NCI-H128 (cell line): ENCODE results near the gene ZNF792.
"Not testable (repeated sequence)": the region's sequence is repeated elsewhere in the genome, so short reads cannot be mapped to it uniquely, and the experiment has no call there.

Experiments
- DNase-seq: peaks from one replicate; lab custom pipeline; 2025; ENCODE audit not compliant: unreplicated experiment; lab: John Stamatoyannopoulos, UW

Gene ZNF792

DNA sequence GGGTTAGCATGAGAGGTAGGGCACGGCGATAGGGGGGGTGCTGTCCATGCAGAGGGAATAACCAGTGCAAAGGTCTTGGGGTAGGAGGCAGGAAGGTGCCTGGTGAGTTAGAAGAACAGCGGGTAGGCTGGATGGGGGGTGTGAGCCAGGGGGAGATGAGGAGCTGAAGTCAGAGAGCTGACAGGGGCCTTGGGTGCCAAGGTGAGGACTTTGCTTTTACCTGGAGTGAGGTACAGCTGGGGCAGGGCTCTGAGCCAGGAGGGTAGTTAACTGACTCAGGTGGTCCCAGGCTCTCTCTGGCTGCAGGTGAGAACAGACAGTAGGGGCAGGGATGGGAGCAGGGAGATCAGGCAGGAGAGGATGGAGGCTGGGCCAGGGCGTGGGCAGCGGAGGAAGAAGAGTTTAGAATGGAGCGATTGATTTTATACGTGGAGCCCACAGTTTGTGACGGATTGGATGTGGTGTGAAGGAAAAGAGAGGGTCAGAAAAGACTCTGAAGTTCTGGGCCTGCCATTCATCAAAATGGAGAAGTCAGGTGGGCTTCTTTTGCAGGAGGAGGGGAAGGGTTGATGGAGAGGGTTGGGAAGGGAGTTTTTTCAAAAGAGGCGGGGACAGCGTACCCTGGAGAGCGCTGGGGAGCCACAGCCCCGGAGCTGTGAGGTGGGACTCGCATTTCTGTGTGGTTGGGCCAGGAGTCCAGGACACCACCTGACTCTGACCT lies 34.9 kb upstream of the ZNF792 start:
- no peak for DNase-seq

DNA sequence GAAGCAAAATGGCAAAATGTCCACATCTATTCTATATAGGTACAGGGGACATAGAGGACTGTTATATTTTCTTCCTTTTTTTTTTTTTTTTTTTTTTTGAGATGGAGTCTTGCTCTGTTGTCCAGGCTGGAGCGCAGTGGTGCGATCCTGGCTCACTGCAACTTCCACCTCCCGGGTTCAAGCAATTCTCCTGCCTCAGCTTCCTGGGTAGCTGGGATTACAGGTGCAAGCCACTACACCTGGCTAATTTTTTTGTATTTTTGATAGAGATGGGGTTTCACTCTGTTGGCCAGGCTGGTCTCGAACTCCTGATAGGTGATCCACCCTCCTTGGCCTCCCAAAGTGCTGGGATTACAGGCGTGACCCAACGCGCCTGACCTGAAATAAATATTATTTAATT lies 34.2 kb upstream of the ZNF792 start:
- DNase-seq = not testable (repeated sequence)

DNA sequence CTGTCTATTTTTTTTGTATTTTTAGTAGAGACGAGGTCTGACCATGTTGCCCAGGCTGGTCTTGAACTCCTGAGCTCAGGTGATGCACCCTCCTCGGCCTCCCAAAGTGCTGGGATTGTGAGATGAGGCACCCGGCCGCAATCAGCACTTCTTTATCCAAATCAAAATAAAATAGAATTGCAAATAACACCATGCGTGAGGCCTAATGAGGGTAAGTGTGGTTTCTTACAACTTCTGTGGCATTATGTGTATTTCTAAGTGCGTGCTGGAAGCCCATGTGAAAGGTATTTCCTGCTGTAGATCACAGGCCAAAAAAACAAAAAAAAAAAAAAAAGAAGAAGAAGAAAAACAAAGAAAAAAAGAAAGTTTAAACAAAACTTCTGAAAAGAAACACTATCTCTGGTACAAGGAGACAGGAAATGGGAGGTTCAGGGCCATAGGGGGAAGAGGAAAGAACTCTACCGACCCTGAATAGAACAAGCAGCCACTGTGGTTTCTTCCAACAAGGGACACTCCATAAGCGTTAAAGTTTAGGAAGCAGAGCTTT lies 33.1 kb upstream of the ZNF792 start:
- DNase-seq = no peak

DNA sequence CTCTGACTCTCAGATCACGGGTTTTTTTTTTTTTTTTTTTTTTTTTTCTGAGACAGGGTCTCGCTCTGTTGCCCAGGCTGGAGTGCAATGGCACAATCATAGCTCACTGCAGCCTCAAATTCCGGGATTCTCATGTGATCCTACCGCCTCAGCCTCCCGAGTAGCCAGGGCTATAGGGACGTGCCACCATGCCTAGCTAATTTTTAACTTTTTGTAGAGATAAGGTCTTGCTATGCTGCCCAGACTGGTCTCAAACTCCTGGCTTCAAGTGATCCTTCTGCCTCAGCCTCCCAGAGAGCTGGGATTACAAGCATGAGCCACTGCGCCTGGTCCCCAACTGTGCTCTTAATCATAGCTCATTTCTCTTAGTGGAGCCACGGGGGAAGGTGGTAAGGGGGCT lies 31.5 kb upstream of the ZNF792 start:
- no peak for DNase-seq

GRCh38 chr19:34994643-34995541 lies 30.9 kb upstream of the ZNF792 start:
- DNase-seq = no peak

GRCh38 chr19:34994286-34994642 lies 30.2 kb upstream of the ZNF792 start:
- no peak for DNase-seq

GRCh38 chr19:34992582-34992981 lies 28.6 kb upstream of the ZNF792 start:
- not testable (repeated sequence) for DNase-seq

- no peak for DNase-seq
Measured at GRCh38 chr19:34991542-34992333, 27.7 kb upstream of the ZNF792 start.

GRCh38 chr19:34990578-34991192 lies 26.7 kb upstream of the ZNF792 start:
- DNase-seq = no peak

GRCh38 chr19:34989298-34989697 lies 25.3 kb upstream of the ZNF792 start:
- no peak for DNase-seq

DNA sequence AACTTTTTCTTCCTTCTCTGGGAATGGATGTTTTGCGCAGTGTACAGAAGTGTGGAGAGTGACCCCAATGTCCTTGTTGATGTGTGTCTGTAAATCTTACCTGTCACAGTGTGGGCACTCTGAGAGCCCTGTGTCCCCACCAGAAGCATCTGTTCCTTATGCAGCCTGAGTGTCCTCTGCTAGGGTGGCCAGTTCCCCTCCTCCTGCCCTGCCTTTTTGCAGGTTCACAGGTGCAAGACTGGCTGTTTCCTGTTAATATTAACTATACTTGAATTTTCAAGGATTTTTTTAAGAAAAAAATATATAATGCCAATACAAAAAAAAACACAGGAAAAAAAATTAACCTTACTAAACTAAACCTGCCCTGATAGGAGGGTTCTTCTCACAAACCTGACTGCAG lies 24.1 kb upstream of the ZNF792 start:
- DNase-seq = no peak

GRCh38 chr19:34985249-34986022 lies 21.4 kb upstream of the ZNF792 start:
- DNase-seq = no peak

- no peak for DNase-seq
Measured at GRCh38 chr19:34984287-34984686, 20.3 kb upstream of the ZNF792 start.

- DNase-seq = no peak
Measured at GRCh38 chr19:34983786-34984185, 19.8 kb upstream of the ZNF792 start.

- DNase-seq = no peak
Measured at GRCh38 chr19:34982275-34982674, 18.2 kb upstream of the ZNF792 start.

GRCh38 chr19:34979819-34980640 lies 16.0 kb upstream of the ZNF792 start:
- no peak for DNase-seq

- DNase-seq = no peak
Measured at GRCh38 chr19:34976611-34977010, 12.6 kb upstream of the ZNF792 start.

DNA sequence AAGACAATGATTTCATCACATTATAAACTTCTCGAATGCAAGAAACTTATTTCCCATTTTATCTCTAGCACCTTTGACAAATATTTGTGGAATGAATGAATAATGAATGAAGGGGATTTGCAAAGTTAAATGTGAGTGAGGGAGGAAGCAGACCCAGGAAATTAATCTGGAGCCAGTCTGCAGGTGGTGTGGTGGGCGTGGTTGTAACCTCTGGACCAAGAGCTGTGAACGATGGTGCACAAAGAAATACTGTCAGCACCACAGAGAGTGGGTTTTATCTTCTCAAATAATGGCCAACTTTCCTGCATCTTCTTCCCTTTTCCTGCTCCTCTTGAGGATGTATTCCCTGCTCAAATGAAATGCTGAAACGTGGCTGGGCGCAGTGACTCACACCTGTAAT lies 11.0 kb upstream of the ZNF792 start:
- DNase-seq = no peak

GRCh38 chr19:34974646-34975045 lies 10.6 kb upstream of the ZNF792 start:
- no peak for DNase-seq
